HG03439 (cell line): Measurements from ENCODE around the gene SLC26A11.
"Not testable (repeated sequence)": the region's sequence is repeated elsewhere in the genome, so short reads cannot be mapped to it uniquely, and the experiment has no call there.

Experiments
- ATAC-seq: cut with Tn5 transposase; IDR thresholded peaks from one replicate; pipeline ENCODE4 v1.9.1; 2021; ENCODE audit warnings: mild to moderate bottlenecking, moderate library complexity; ENCODE audit not compliant: unreplicated experiment

SLC26A11 gene

GRCh38 chr17:80195671-80196529, 24.3 kb upstream of the SLC26A11 start:
- no peak for ATAC-seq

- no peak for ATAC-seq
Observed at GRCh38 chr17:80196652-80197051, 23.6 kb upstream of the SLC26A11 start.

- no peak for ATAC-seq
Observed at GRCh38 chr17:80198144-80198661, 22.0 kb upstream of the SLC26A11 start.

- not testable (repeated sequence) for ATAC-seq
Observed at GRCh38 chr17:80199295-80199694, 20.9 kb upstream of the SLC26A11 start.

GRCh38 chr17:80201446-80201845, 18.8 kb upstream of the SLC26A11 start:
- ATAC-seq, result no peak

GRCh38 chr17:80202197-80202596, 18.0 kb upstream of the SLC26A11 start:
- ATAC-seq, result no peak

GRCh38 chr17:80203471-80203963, 16.7 kb upstream of the SLC26A11 start:
- ATAC-seq, result no peak

- ATAC-seq, result no peak
Observed at GRCh38 chr17:80204626-80205468, 15.4 kb upstream of the SLC26A11 start.

GRCh38 chr17:80205811-80206210, 14.4 kb upstream of the SLC26A11 start:
- no peak for ATAC-seq

GRCh38 chr17:80208050-80208449, 12.2 kb upstream of the SLC26A11 start:
- no peak for ATAC-seq

- ATAC-seq, result no peak
Observed at GRCh38 chr17:80209765-80210164, 10.5 kb upstream of the SLC26A11 start.

GRCh38 chr17:80210348-80211108, 9.7 kb upstream of the SLC26A11 start:
- ATAC-seq, result no peak

GRCh38 chr17:80212109-80212508, 8.1 kb upstream of the SLC26A11 start:
- no peak for ATAC-seq

GRCh38 chr17:80212511-80212910, 7.7 kb upstream of the SLC26A11 start:
- no peak for ATAC-seq

- ATAC-seq, result no peak
Observed at GRCh38 chr17:80212962-80213642, 7.1 kb upstream of the SLC26A11 start.

- no peak for ATAC-seq
Observed at GRCh38 chr17:80213643-80213975, 6.6 kb upstream of the SLC26A11 start.

- no peak for ATAC-seq
Observed at GRCh38 chr17:80214012-80214877, 6.0 kb upstream of the SLC26A11 start.

- no peak for ATAC-seq
Observed at GRCh38 chr17:80214878-80215210, 5.4 kb upstream of the SLC26A11 start.
